Glutamatergic neuron (in vitro differentiated cells): ENCODE measurements around the gene ADA. TPM values are rescaled to one million over a fixed set of nuclear protein-coding genes. Genes with fewer than 3 reads are reported as not detected.

Experiments
- DNase-seq: peaks from one replicate; pipeline ENCODE4 v3.0.0; 2022
- H3K27ac Mint-ChIP-seq: one replicate; pipeline ENCODE4 v1.8.0; 2020; ENCODE audit warnings: mild to moderate bottlenecking, mixed read lengths, inconsistent platforms; ENCODE audit not compliant: unreplicated experiment
- H3K27me3 Mint-ChIP-seq: one replicate; pipeline ENCODE4 v1.8.0; 2020; ENCODE audit warnings: mild to moderate bottlenecking, moderate library complexity, mixed read lengths, inconsistent platforms; ENCODE audit not compliant: unreplicated experiment
- H3K36me3 Mint-ChIP-seq: one replicate; pipeline ENCODE4 v1.8.0; 2020; ENCODE audit warnings: mild to moderate bottlenecking, mixed read lengths, inconsistent platforms; ENCODE audit not compliant: unreplicated experiment
- H3K4me1 Mint-ChIP-seq: one replicate; pipeline ENCODE4 v1.8.0; 2020; ENCODE audit warnings: mild to moderate bottlenecking, low read depth, mixed read lengths, inconsistent platforms; ENCODE audit not compliant: unreplicated experiment
- H3K4me3 Mint-ChIP-seq: one replicate; pipeline ENCODE4 v1.8.0; 2020; ENCODE audit warnings: mild to moderate bottlenecking, mixed read lengths, inconsistent platforms; ENCODE audit not compliant: unreplicated experiment
- H3K9me3 Mint-ChIP-seq: one replicate; pipeline ENCODE4 v1.8.0; 2020; ENCODE audit warnings: mild to moderate bottlenecking, moderate library complexity, mixed read lengths, inconsistent platforms; ENCODE audit not compliant: unreplicated experiment
- CTCF ChIP-seq: fragments of 200-600 bp; sonication (generic); IDR thresholded peaks from one replicate; pipeline ENCODE4 v1.5.0; 2021; ENCODE audit not compliant: partially characterized antibody, unreplicated experiment
- total RNA-seq: library from RNA; stranded (reverse); fragmentation: NEBNext Ultra II Directional; extraction: Animal tissue kit (Norgen Biotek cat#: 25700); gene quantifications from one replicate; pipeline ENCODE4 v1.2.1, GENCODE V29; 2021; ENCODE audit not compliant: unreplicated experiment

ADA gene
- total RNA-seq, 1 donor from 2014 or later: 3.1 TPM

DNA sequence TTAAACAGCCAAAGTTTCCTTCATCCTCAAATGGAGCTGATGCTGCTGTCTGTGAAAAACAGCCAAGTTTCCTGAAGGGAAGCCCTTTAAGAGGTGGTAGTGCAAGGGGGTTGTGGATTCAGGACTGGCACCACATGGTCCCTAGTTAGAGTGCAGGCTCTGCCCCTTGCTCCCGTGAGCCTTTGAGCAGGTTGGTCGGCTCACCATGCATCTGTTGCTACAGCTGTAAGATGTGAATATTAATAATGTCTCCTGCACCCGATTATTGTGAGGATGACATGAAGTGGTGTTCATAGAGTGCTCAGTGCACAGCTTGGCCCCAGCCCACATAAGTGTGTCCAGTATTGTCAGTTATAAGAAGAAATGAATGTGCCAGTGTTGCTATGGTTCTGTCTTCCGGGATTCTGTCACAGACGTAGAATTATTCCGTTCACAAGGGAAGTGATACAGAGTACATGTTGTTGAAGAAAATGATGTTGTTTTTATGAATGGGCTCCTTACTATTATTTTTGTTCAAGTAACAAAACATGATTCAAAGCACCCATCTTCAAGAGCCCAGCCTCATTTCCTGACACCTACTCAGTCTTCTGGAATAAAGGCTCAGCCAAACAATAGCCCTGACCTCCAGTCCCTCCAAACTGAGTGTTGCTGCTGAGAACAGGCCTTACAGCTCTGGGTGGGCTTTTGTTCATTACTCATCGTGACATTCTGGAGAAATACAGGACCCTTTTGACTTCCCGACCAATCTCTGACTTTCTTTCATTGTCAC lies 72.0 kb downstream of the ADA start:
- Mint-ChIP-seq H3K4me3 (peak overlapping the region; percentile 11), H3K9me3 (no peaks in the 10 kb centered on the region), H3K27ac (no peak overlapping the region), H3K36me3 (no peaks in the 10 kb centered on the region), H3K4me1 (peaks cover 20% of the 10 kb centered on the region), H3K27me3 (peaks cover 3% of the 10 kb centered on the region)
- DNase-seq: no peak
- no peak for TF ChIP-seq CTCF

- Mint-ChIP-seq H3K4me1 (peaks cover 14% of the 10 kb centered on the region), H3K9me3 (no peaks in the 10 kb centered on the region), H3K36me3 (no peaks in the 10 kb centered on the region), H3K4me3 (no peak overlapping the region), H3K27ac (no peak overlapping the region), H3K27me3 (peaks cover 3% of the 10 kb centered on the region)
- no peak for TF ChIP-seq CTCF
- DNase-seq: no peak
Observed at GRCh38 chr20:44576297-44576696, 75.2 kb downstream of the ADA start.

- Mint-ChIP-seq H3K27me3 (peaks cover 3% of the 10 kb centered on the region), H3K4me1 (peaks cover 9% of the 10 kb centered on the region), H3K36me3 (no peaks in the 10 kb centered on the region), H3K9me3 (no peaks in the 10 kb centered on the region), H3K4me3 (no peak overlapping the region), H3K27ac (no peak overlapping the region)
- no peak for DNase-seq
- TF ChIP-seq CTCF: no peak
Observed at GRCh38 chr20:44574372-44574771, 77.1 kb downstream of the ADA start.

- DNase-seq: no peak
- Mint-ChIP-seq H3K27ac (no peak overlapping the region), H3K27me3 (peaks cover 3% of the 10 kb centered on the region), H3K4me3 (no peak overlapping the region), H3K4me1 (peaks cover 5% of the 10 kb centered on the region), H3K36me3 (no peaks in the 10 kb centered on the region), H3K9me3 (no peaks in the 10 kb centered on the region)
- no peak for TF ChIP-seq CTCF
Observed at GRCh38 chr20:44573501-44573869, 78.0 kb downstream of the ADA start.
